HG02981 (cell line): ENCODE data around the gene PLA2G2C.
"Not testable (repeated sequence)": the region's sequence is repeated elsewhere in the genome, so short reads cannot be mapped to it uniquely, and the experiment has no call there.

Experiments
- ATAC-seq: cut with Tn5 transposase; IDR thresholded peaks from one replicate; pipeline ENCODE4 v1.9.1; 2021; ENCODE audit warnings: mild to moderate bottlenecking, moderate library complexity; ENCODE audit not compliant: unreplicated experiment

PLA2G2C gene

DNA sequence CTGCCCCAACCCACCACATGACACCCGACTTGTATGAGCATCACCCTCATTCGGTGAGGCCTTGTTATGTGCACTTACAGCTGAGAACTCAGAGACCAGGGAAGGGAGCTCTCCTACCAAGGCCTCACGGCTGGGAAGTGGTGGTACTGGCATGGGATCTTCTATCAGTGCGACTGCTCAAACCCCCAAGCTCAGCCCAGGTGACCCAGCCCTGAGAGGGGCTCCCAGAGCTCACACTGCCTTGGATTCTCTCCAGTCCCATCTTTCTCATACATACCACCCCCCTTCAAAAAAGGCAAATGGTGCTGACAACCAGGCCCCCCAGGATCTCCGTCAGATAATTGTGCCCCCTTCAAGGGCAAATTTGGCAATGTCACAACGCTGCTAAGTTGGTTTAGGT lies 48.0 kb downstream of the PLA2G2C start:
- no peak for ATAC-seq

DNA sequence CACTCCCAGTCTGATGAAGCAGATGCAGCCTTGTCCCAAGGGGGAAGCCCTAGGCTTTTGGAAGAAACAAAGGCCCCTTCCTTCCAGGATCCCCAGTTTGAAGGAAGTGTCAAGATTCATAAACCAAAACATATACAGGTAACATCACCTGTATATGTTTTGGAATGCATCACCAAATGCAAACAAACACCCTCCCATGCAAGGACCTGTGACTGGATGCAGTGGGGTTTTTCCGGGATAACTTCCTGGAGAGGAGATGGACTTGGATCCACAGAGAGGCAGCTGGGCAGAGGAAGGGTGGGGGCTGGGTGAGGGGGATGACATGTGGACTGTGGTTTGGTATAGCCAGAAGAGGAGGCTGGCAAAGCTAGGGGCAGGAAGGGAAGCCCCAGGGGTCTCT lies 48.7 kb downstream of the PLA2G2C start:
- no peak for ATAC-seq

DNA sequence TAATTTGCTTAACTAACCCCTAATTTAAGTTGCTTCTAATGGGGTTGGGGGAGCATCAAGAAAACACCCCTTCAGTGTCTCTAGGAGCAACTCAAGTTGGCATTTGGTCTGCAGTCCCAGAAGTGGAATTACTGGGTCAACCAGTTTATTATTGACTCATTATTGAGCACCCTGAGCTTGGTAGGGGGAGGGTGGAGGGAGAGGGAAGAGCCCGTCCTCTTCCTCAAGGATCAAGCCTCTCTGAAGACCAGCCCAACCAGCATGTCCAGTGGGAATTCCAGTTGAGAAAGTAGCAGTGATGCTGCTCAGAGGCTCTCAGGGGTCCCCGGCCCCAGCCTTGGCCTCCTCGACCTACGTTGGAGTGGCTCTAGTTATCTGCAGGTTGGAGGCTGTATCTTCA lies 49.3 kb downstream of the PLA2G2C start:
- ATAC-seq, result no peak

DNA sequence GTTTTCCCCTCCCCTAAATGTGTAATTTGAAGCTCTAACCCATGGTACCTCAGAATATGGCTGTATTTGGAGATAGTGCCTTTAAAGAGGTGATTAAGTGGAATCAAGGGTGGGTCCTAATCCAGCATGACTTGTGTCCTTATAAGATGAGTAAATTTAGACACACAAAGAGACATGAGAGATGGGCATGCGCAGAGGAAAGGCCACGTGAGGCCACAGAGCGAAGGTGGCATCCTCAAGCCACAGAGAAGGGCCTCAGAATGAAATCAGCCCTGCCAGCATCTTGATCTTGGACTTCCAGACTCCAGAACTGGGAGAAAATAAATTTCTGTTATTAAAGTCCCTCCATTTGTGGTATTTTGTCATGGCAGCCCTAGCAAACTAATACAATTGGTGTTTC lies 50.1 kb downstream of the PLA2G2C start:
- no peak for ATAC-seq

DNA sequence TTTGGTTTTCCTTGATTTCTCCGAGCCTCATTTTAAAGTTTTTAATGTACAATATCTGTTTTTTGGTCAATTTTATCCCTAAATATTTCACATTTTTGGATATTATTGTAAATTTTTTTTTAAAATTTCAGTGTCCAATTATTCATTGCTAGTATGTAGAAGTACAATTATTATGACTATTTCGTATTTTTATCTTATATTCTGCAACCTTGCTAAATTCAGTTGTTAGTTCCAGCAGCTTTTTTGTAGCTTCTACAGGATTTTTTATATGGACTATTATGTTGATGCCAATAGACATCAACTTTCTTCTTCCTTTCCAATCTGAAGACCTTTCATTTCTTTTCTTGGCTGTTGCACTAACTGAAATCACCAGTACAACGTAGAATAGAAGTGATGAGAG lies 51.3 kb downstream of the PLA2G2C start:
- ATAC-seq, result no peak

DNA sequence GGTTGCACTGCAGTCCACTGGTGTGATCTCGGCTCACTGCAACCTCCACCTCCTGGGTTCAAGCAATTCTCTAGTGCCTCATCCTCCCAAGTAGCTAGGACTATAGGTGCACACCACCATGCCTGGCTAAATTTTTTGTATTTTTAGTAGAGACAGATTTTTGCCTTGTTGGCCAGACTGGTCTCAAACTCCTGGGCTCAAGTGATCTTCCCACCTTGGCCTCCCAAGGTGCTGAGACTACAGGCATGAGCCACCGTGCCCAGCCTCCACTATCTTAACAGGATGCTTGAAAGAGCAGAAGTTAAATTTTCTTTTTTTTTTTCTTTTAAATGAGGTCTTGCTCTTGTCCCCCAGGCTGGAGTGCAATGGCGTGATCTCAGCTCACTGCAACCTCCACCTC lies 55.8 kb downstream of the PLA2G2C start:
- ATAC-seq, result not testable (repeated sequence)

DNA sequence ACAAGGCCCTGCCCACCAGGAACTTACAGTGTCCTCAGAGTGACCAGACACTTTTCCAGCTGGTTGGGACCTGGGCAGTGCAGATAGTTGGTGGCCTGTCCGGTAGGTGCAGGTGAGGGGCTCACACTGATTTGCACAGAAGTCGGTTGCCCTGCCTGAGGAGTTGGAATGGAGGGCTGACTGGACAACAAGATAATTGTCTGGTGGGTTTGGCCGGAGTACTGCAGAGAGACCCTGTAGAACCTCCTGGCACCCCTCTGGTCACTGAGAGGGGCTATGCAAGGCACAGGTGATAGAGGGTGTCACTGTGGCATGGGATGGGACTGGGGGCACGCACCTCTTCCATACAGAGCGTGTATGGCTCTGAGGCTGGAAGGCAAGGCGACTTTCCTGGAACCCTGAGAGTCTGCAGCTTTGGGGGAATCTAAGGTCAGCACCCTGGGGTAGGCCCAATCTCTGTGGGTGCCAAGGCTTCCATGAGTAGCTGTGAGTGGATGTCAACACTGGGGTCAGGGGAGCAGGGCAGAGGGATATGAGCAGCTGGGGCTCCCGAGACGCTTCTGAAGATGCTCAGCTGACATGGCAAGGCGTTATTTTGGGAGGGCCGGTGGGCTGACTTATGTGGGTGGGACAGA lies 59.4 kb downstream of the PLA2G2C start:
- ATAC-seq, result no peak

DNA sequence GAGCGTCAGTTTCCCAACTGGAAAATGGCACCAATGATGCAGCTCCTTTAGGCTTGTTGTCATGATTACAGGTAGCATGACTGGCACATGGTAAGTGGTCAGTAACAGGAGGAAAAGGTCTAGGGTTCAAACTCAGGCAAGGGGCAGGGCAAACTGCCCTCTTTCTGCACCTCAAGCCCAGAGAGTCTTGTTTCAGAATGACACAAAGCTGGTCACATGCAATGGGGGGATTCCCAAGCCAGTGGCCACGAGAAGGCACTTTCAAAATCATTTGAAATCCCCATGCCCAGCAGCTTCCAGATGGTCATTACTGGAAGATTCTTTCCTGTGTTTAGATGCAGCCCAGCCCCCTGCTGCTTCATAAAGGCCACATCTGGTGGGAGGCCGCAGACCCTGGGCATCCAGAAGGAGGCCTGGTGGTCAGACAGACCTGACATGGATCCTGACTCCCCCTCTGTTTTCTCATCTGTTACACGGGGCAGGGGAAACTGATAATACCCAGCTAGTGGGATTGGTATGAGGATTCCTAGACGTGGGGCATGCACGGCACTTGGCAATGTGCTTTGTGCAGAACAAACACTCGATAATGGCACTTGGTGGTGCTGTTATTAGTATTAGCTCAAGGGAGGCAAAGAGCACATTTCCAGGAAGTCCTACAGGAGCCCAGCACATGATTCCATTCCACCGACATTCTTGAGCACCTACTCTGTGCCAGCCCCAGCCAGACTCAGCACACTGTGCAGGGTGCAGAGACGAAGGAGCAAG lies 60.1 kb downstream of the PLA2G2C start:
- ATAC-seq, result peak; percentile 50

DNA sequence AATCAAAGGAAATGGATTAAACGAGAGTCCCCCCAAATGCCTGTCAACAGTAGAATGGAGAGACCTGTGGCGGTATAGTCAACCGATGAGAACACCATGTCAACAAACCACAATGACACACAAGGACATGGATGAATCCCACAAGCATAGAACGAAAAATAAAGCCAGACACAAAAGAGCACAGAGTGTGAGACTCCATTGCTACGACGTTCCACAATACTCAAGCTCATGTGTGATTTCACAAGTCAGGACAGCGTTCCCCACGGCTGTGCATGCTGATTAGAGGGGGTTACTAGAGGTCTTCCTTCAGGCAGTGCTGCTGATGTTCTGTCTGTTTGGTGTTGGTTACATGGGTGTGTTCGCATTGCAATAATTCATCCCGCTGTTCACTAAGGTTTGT lies 61.2 kb downstream of the PLA2G2C start:
- ATAC-seq, result no peak

DNA sequence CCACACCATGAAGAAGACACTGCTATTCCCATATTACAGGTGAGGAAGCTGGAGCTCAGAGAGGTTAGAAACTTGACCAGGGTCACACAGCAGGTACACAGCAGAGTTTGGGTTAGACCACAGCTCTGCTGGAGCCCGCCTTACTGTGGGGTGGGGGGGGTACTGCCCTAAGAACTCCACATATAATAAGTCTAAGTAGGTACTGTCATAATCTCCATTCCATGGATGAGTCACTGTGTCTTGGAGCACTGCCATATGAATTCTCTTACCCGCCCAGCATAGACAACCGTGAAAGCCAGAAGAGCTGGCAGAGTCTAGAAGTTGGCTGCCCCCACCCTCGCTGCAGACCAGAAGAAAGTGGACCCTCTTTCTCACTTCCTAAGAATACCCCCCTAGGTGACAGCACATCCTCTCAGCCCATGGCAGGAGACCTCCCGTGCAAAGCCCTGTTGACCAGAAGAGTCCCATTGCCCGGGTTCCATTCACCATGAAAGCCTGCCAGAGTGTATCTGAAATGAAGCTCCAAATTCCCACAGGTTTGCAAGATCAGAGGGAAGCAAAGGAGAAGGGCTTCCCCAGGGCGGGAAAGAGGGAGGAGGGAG lies 61.8 kb downstream of the PLA2G2C start:
- no peak for ATAC-seq

DNA sequence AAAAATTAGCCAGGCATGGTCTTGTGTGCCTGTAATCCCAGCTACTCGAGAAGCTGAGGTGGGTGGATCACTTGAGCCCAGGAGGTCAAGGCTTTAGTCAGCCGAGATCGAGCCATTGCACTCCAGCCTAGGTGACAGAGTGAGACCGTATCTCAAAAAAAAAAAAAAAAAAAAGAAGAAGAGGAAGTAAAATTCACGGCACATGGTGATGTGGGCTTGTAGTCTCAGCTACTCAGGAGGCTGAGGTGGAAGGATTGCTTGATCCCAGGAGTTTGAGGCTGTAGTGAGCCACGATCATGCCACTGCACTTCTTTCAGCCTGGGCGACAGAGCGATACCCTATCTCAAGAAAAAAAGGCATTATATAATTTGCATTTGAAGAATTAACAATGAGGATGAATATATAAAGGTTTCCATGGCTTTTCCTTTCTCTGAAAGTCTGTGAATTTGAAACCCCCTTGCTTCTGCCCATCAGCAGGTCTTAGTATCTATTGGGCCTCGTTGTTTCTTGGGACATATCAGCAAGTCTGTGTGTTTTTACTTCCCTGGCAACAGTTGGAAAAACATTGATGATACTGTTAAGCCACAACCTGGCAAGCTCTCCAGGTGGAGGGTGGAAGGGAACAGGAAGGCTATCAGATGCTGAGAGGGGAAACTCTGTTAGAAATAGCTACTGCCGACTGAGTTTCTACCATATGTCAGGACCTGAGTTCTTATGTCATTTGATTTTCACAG lies 62.4 kb downstream of the PLA2G2C start:
- ATAC-seq, result no peak

DNA sequence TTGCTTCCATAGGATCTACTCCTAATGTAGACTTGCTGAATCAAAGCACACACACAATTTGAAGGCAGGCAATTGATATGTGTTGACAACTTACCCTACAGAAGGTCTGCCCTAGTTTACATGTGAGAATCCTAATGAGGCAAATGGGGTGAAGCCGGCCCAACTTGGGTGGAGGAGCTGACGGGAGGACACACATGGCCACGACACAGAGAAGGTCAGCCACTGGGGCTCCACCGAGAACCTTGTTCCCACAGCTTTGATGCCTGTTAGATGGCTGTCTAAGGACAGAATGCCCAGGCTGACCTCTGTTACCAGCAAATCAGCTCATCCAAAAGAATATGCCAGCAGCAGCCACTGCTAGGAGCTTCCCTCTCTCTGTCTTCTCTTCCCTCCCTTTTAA lies 65.5 kb downstream of the PLA2G2C start:
- no peak for ATAC-seq

DNA sequence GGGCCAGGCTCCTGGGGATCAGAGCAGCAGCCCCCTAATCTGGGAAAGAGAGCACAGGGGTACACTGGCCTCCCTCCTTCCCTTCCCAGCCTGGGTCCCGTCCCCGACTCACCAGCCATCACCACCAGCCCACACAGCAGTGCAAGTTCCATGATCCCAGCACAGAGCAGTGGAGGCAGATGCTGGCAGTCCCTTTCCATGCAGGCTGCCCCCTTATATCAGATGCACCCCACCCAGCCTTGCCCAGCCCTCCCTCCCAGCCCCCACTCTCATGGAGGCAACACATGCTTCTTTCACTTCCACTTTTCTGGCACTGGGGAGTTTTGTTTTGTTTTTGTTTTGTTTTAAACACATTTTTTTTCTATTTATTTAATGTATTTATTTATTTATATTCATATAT lies 67.0 kb downstream of the PLA2G2C start, which contains the start of gene PLA2G2D:
Gene PLA2G2D (minus strand): TSS at position 190 of the 400 bp plus-strand sequence. CDS start 38 bp downstream, at position 152.
- no peak for ATAC-seq

DNA sequence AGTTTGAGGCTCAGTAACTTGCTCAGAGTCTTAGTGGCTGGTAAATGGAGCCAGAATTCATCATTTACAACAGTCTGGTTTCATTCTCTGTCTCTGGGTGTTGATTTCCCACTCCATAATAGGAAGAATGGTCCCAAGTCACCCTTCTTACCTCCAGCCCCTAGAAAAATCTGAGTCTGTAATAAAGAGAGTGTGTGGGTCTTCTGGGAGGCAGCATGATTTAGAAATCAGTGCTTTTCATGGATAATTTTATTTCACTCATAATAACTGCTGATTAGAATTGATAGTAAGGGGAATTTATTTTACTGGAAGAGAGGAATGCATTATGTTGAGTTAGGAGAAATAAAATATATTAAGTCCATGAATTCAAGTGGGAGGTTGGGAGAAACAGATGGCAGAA lies 69.1 kb downstream of the PLA2G2C start:
- no peak for ATAC-seq

DNA sequence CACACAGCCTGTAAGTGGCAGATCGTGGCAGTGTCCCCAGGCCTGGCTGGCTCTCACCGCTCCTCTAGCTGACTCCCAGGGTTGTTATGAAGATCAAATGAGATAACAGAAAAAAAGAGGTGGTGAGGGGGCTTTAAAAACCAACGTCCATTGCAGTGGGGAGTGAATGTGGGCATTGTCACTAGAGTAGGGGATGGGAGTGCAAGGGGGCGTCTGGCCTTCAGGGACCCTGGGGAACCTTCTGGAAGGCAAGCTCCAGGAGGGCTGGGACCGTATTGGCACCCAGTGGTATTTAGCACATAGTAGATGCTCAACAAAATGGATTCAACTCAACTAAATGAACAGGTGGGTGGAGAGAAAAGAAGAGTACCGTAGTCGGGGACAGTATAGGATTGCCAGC lies 70.4 kb downstream of the PLA2G2C start:
- no peak for ATAC-seq

DNA sequence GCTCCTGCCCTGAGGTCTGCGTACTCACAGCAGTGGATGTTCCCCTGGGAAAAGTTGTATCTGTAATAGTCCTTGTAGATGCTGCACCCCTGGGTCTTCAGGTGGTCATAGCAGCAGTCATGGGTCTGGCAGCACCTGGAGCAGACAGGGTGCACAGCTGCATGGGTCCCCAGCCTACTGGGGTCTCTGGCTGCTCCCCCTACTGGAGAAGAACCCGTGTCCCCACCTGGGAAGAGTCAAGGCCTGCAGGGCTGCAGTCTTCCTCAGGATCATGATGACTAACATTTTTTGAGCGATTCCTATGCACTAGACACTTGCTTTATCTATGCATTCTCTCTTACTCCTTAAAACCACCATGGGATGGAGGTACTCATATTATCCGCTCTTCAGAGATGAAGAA lies 70.8 kb downstream of the PLA2G2C start:
- no peak for ATAC-seq

DNA sequence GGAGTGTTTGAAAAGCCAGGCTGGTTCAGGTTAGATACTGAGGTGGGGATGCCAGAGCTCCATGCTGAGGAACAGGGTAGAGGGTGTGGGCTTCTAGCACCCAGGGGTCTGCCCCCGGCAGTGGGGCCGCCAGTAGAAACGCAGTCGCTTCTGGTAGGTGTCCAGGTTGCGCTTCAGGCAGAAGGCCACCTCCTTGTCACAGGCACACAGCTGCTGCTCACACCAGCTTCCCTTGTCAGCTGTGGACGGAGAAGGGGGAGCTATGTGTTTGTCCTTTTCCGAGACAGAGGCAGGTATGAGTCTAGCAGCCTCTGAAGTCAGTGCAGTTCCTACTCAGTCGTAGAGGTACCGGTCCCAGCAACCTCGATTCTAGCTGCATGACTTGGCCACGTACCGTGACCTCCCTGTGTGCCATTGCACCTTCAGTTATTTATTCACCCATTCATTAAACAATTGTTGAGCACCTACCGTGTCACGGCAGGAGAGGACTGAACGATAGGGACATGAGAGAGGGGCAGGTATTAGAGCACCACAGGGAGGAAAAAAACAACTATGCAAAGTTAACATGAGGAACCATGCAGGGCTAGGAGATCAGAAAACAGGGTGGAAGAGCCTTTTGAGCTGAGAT lies 72.2 kb downstream of the PLA2G2C start:
- ATAC-seq, result no peak
